Thoracic aorta (tissue), 2 donors: ENCODE measurements around the gene TRIM2. TPM values are rescaled to one million over a fixed set of nuclear protein-coding genes. Genes with fewer than 3 reads are reported as not detected.
"Not testable (repeated sequence)": the region's sequence is repeated elsewhere in the genome, so short reads cannot be mapped to it uniquely, and the experiment has no call there.

ENCODE experiments used
- ATAC-seq: fragments of 150-250 bp; one replicate; pipeline ENCODE4 v1.8.0; 2017; ENCODE audit warnings: low read depth; ENCODE audit not compliant: insufficient number of reproducible peaks, low FRiP score
- DNase-seq: peaks from one replicate; pipeline ENCODE4 v3.0.0-alpha.2; 2020; ENCODE audit warnings: low spot score
- H3K27ac ChIP-seq, 2 donors: fragments of 200-600 bp; sonication (generic); 1 replicate in 1 of 2; 2 replicates in 1 of 2; pipeline ENCODE4 v1.5.1; 2016; ENCODE audit warnings: mild to moderate bottlenecking in 2 of 2, moderate library complexity in 2 of 2
- H3K27me3 ChIP-seq: fragments of 200-600 bp; sonication (generic); replicated peaks from 2 replicates; pipeline ENCODE4 v1.6.0; 2016; ENCODE audit warnings: mild to moderate bottlenecking; ENCODE audit not compliant: insufficient read depth
- H3K36me3 ChIP-seq: fragments of 200-600 bp; sonication (generic); one replicate; pipeline ENCODE4 v1.5.1; 2016
- H3K4me1 ChIP-seq, 2 donors: fragments of 200-600 bp; sonication (generic); 1 replicate in 1 of 2; 2 replicates in 1 of 2; pipeline versions ENCODE4 v1.5.1 to v1.6.0; 2016; ENCODE audit warnings: low read depth in 2 of 2, mild to moderate bottlenecking in 1 of 2; ENCODE audit not compliant: control insufficient read depth in 1 of 2
- H3K4me3 ChIP-seq: fragments of 200-600 bp; sonication (generic); 2 replicates; pipeline ENCODE4 v1.5.1; 2016; ENCODE audit warnings: mild to moderate bottlenecking
- H3K9me3 ChIP-seq: fragments of 200-600 bp; sonication (generic); 2 replicates; pipeline ENCODE4 v1.5.1; 2016
- total RNA-seq, 2 donors: library from RNA; depleted of rRNA; stranded (reverse); fragments of >200 nt; gene quantifications; one replicate each; pipeline versions ENCODE4 v1.1.0 to v1.2.3, GENCODE V29; 2016
- TF ChIP-seq, protein P1 (sequence below): fragments of 200-600 bp; sonication (generic); IDR thresholded peaks from one replicate; pipeline ENCODE4 v1.5.1; 2019; ENCODE audit warnings: antibody characterized with exemption

Gene TRIM2
- total RNA-seq, 2 donors from 2014 or later = 31.7 to 41.3 TPM

GRCh38 chr4:153186046-153186728 lies 18.1 kb upstream of the TRIM2 start:
- DNase-seq (no peak), ATAC-seq (no peak)
- TF ChIP-seq, protein P1, sequence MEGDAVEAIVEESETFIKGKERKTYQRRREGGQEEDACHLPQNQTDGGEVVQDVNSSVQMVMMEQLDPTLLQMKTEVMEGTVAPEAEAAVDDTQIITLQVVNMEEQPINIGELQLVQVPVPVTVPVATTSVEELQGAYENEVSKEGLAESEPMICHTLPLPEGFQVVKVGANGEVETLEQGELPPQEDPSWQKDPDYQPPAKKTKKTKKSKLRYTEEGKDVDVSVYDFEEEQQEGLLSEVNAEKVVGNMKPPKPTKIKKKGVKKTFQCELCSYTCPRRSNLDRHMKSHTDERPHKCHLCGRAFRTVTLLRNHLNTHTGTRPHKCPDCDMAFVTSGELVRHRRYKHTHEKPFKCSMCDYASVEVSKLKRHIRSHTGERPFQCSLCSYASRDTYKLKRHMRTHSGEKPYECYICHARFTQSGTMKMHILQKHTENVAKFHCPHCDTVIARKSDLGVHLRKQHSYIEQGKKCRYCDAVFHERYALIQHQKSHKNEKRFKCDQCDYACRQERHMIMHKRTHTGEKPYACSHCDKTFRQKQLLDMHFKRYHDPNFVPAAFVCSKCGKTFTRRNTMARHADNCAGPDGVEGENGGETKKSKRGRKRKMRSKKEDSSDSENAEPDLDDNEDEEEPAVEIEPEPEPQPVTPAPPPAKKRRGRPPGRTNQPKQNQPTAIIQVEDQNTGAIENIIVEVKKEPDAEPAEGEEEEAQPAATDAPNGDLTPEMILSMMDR = no peak
- no peaks in the 10 kb centered on the region for H3K27me3 ChIP-seq
- H3K36me3 ChIP-seq = no peaks in the 10 kb centered on the region
- H3K9me3 ChIP-seq = no peaks in the 10 kb centered on the region
- no peak overlapping the region for H3K27ac ChIP-seq
- no peak overlapping the region for H3K4me3 ChIP-seq
- no peaks in the 10 kb centered on the region for H3K4me1 ChIP-seq

DNA sequence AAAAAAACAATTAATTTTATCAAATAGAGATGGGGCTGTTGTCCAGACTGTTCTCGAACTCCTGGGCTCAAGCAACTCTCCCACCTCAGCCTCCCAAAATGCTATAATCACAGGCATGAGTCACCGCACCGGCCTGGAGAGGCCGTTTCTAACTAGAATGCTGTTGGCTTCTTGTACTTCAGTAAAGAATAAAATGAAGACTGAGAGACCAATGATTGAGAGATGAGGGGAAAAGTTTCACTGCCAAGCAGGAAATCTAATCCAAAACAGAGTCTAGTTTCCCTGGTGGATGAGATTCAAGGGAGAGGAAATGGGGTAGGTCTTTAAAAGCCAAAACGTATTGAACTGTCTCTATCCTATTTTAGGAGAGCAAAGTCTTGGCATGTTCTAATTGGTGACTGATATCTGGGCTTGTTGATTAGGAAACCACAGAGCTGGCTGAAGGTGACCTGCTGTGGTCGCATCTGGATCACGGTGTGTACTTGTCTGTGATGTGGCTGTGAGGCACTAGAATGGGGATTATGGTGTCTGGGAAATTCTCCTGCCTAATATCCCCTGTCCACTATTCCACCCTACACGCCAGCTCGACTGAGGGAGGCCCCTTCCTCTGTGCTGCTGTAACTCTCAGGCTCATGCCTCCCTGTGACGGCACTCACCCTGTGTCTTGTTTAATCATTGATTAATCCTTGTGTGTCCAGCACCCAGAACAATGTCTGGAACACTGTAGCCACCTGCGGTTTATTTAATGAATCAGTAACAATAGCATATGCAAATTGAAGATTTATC lies 15.0 kb upstream of the TRIM2 start:
- DNase-seq (no peak), ATAC-seq (no peak)
- no peak overlapping the region for H3K27ac ChIP-seq
- H3K4me3 ChIP-seq = no peak overlapping the region
- H3K4me1 ChIP-seq = no peaks in the 10 kb centered on the region
- TF ChIP-seq, protein P1 = no peak
- no peaks in the 10 kb centered on the region for H3K36me3 ChIP-seq
- H3K9me3 ChIP-seq = no peaks in the 10 kb centered on the region
- no peaks in the 10 kb centered on the region for H3K27me3 ChIP-seq

DNA sequence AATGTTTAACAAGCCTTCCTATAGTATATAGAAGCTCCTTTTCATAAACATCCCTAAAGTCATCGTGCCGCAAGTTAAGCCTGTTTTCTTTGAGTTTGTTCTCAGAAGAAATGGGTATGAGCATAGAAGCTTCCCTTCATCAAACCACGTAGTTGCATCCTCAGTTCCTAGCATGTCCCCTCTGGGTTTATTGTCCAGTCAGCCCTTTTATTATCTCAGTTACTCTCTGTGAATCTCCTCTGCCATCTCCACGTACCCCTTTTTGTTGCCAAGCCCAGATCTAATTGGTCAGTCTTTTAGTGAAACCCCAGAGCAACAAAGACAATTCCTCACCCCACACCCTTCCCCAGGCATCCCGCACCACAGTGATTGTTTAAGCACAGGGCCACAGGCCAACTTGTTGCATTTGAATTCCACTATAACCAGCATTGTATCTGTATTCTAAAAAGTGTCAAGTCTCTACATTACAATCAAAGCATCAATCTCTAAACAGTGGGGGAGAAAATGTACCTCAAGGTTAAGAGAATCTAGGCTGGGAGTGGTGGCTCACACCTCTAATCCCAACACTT lies 12.4 kb upstream of the TRIM2 start:
- H3K4me1 ChIP-seq = no peaks in the 10 kb centered on the region
- DNase-seq (no peak), ATAC-seq (no peak)
- no peak overlapping the region for H3K4me3 ChIP-seq
- TF ChIP-seq, protein P1 = no peak
- H3K9me3 ChIP-seq = no peaks in the 10 kb centered on the region
- H3K27ac ChIP-seq = no peak overlapping the region
- no peaks in the 10 kb centered on the region for H3K36me3 ChIP-seq
- no peaks in the 10 kb centered on the region for H3K27me3 ChIP-seq

DNA sequence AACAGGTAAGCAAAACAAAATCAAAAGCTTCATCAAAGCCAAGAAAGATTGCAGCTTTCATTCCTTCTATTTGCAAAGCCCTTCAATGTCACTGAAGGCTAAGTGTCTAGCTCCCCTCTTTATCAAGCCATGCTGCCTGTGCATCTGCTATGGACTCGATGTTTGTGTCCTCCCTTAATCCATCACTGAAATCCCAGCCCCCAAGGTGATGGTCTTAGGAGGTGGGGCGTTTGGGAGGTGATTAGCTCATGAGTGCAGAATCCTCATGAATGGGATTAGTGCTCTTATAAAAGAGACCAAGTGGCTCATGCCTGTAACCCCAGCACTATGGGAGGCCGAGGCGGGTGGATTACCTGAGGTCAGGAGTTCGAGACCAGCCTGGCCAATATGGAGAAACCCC lies 6.9 kb upstream of the TRIM2 start:
- H3K27ac ChIP-seq = no peak overlapping the region
- TF ChIP-seq, protein P1 = no peak
- H3K9me3 ChIP-seq = no peaks in the 10 kb centered on the region
- DNase-seq (no peak), ATAC-seq (no peak)
- H3K36me3 ChIP-seq = no peaks in the 10 kb centered on the region
- H3K27me3 ChIP-seq = no peaks in the 10 kb centered on the region
- H3K4me1 ChIP-seq = no peaks in the 10 kb centered on the region
- no peak overlapping the region for H3K4me3 ChIP-seq

DNA sequence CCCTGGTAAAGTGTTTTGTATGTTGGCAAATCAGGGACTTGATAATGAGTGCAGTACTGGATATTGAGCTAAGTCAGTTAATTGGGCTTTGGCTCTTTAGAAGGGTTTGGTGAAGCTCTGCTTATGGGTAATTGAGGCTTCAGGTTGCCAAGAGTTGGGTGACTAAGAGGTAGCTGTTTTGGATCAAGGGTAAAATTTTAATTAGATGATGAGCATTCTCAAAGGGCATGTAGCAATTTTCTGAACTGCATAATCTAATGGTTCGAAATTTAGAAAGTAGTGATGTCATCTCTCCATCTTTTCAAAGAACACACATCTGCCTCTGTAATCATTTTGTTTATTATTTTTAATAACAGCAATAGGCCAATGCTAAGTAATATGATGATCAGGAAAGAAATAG lies 5.5 kb upstream of the TRIM2 start:
- Histone ChIP-seq H3K9me3 (no peaks in the 10 kb centered on the region), H3K4me1 (no peaks in the 10 kb centered on the region), H3K27ac (no peak overlapping the region), H3K36me3 (no peaks in the 10 kb centered on the region), H3K27me3 (no peaks in the 10 kb centered on the region), H3K4me3 (no peak overlapping the region)
- TF ChIP-seq, protein P1 = no peak
- no peak for ATAC-seq
- DNase-seq = no peak

DNA sequence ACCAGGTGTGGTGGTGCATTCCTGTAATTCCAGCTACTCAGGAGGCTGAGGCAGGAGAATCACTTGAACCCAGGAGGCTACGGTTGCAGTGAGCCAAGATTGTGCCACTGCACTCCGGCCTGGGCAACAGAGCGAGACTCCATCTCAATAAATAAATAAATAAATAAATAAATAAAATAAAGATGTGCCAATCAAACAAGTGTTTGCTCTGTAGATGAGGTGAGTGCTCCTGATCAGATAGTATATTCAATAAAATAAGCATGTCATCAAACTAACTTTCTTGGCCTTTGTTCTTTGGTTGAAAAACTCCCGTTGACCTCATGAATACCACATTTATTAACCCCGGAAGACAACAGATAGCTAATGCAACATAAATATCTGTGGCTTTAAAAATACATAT lies 497 bp upstream of the TRIM2 start:
- not testable (repeated sequence) for ATAC-seq, H3K27ac ChIP-seq, DNase-seq, H3K9me3 ChIP-seq, H3K4me1 ChIP-seq, H3K4me3 ChIP-seq, H3K36me3 ChIP-seq, H3K27me3 ChIP-seq
